ENCODE results near the gene MYL7.
"Not testable (repeated sequence)": the region's sequence is repeated elsewhere in the genome, so short reads cannot be mapped to it uniquely, and the experiment has no call there.

MYL7 gene

DNA sequence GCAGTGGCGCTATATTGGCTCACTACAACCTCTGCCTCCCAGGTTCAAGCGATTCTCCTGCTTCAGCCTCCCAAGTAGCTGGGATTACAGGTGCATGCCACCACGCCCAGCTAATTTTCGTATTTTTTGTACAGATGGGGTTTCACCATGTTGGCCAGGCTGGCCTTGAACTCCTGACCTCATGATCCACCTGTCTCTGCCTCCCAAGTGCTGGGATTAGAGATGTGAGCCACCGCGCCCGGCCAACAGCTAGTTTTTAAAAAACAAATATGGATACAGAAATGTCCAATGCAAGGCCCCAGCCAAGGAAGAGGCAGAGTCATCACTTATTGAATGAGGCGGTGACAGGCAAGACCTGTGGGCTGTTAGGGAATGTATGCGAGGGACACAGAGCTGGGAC, 30.8 kb upstream of the MYL7 start:
- DNase-seq (ENCODE audit: low spot score): not testable (repeated sequence)

- DNase-seq (ENCODE audit: low spot score): no peak
Observed at GRCh38 chr7:44167920-44168319, 26.8 kb upstream of the MYL7 start.

- DNase-seq (ENCODE audit: low spot score): no peak
Observed at GRCh38 chr7:44163591-44163990, 22.5 kb upstream of the MYL7 start.

GRCh38 chr7:44162785-44163395, 21.8 kb upstream of the MYL7 start:
- DNase-seq (ENCODE audit: low spot score): no peak

DNA sequence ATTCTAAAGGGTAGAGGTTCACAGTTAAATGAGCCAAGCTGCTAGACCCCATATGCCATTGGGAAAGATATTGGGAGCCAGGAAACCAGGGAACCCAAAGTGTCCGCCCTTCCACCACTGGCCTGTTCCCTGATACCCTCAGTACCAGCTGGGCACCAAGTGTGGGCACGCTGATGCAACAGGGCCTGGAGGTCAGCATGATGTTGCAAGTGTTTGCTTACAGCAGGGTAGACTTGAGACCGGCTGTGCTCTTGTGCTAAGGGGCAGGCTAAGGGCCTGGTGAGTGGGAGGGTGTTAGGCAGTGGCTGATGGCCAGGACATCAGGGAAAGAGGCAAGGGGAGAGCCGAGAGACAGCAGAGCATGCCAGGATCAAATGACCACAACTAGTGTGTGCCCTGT, 21.0 kb upstream of the MYL7 start:
- no peak for DNase-seq (ENCODE audit: low spot score)

- DNase-seq (ENCODE audit: low spot score): no peak
Observed at GRCh38 chr7:44161371-44161770, 20.2 kb upstream of the MYL7 start.

- no peak for DNase-seq (ENCODE audit: low spot score)
Observed at GRCh38 chr7:44159824-44160630, 18.9 kb upstream of the MYL7 start.

DNA sequence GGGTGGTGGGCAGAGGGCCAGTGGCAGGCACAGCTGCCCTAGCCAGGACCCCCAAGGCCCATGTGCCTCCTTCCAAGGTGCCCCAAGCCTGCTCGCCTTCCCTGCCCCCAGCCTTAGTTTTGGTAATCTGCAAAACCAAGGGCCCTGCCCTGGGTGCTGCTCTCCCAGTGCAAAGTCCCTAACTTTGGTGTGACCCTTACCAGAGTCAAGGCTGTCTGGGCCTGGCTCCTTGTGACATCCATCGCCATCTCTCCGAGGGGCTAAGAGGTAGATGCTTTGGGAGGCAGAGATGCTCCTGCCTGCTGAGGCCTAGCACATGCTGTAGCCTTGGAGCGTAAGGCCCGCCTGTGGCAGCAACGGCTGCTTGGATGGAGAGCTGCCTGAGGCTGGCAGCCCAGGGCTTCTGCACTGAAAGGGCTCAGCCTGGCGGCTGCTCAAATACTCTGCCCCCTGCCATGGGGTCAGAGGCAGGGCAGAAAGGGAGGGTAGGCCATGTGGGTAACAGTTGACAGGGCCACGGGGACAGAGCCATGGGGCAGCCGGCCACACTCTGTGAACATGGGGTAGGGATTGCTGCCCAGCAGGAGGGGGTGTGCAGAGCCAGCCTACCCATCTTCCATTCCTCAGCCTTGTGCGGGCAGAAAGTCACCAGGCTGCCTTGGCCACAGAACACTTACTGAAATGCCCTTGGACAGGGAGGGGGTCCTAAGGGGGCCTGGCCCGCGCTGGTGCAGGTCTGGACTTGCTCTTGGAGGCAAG, 17.9 kb upstream of the MYL7 start:
- DNase-seq (ENCODE audit: low spot score): no peak

DNA sequence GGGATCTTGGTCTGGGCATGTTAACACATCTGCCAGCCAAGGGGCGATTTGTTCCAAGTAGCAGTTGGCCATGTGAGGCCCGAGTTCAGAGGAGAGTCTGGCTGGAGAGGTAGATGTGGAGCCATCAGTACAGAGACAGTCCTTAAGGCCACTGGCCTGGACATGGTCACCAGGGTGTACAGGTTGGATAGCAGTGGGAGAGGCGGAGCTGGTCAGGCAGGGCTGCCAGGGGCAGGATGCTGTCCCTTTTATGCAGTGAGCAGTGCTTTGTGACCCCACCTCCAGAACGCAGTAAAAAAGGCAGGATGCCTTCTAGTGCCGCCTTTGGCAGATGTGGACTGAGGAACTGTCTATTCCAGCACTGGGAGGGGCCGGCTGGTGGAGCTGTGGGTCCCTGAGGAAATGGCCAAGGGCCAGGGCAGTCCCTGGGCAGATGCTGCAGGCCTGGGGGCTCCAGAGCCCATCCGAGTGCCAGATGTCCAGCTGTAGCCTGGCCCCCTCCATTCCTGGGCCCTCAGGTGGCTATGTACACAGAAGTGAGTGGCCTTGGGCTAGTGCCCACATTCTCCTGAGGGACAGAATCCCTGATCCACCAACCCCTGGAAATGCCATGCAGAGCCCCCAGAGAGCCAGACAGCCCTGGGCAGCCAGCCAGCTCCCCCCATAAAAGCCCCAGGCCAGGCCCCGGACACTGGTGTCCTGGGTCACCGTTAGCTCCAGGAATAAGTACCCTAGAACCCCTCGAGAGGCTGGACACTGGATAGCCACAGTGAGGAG, 17.2 kb upstream of the MYL7 start:
- DNase-seq (ENCODE audit: low spot score): no peak

- no peak for DNase-seq (ENCODE audit: low spot score)
Observed at GRCh38 chr7:44157116-44158080, 16.3 kb upstream of the MYL7 start.

DNA sequence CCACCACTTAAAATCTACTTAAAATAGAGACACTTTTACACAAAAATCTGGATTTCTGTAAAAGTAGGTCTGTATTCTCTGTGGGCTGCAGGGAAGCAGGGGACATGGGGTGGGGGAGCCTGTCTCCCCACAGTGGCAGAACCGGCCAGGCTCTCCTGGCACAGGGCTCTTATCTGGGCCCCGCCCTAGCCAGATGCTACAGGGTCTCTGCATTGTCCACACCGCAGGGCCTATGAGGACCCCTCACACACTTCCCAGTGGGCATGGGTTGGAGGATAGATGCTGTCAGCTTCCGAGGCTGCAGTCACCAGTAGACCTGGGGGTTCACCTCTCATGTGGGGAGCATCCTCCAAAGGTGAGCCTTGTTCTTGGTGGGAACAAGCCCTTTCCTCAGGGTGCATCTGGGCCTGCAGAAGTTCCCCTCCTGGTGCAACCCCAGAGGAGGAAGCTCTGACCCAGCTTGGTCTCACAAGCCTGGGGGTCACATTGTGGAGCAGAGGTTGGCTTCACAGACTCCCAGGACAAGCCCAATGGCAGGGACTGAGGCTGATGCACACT, 15.4 kb upstream of the MYL7 start:
- no peak for DNase-seq (ENCODE audit: low spot score)

- no peak for DNase-seq (ENCODE audit: low spot score)
Observed at GRCh38 chr7:44155191-44156185, 14.4 kb upstream of the MYL7 start.

DNA sequence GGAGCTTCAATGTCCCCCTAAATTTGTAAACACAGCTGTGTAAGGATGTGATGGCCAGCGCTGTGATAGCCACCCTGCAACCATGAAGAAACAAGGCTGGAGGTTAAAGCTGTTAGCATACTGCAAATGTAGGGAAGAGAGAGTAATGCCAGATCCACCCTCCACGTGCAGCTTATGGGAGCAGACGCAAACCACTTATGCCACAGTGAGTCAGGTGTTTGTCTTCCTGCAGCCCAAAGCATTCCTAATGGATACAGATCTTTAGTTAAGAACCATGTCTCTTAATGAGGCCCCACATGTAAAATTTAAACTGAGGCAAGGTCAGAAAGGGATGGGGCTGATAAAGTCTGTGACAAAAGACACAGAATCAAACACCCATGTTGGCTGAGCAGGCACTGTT, 13.6 kb upstream of the MYL7 start:
- DNase-seq (ENCODE audit: low spot score): no peak

DNA sequence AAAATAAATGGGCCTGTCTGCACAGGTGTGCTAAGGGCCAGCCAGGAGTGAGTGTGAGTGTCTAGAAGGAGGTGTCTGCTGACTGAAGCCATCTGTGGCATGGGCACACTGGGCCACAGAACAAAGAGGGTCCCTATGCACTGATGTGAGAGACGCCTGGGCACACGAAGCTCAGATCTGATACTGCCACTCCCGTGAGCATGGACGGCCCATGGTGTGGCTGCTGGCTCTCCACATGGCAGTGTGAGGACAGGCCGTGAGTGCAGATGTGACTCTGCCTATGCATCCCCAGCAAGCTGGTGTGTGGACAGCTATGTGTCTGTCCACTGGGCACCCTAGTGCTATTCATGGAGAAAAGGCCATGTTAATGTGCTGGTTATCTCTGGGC, 12.8 kb upstream of the MYL7 start:
- no peak for DNase-seq (ENCODE audit: low spot score)

GRCh38 chr7:44152971-44153947, 12.1 kb upstream of the MYL7 start:
- no peak for DNase-seq (ENCODE audit: low spot score)

DNA sequence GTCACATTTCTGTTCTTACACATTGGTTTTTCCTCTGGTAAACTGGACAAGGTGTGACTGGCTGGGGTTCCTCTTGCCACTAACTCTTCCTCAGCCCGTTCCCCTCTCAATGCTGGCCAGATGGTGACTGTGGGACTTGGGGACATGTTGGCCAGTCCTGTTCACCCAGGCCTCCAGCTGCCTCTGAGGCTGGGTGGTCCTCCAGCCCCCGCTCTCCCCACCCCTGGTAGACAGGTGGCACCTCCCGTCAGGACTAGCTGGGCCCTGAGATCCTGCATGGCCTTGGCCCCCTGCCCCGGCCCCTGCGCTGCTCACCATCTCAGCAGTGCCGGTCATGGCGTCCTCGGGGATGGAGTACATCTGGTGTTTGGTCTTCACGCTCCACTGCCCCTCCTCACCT, 10.8 kb upstream of the MYL7 start:
- no peak for DNase-seq (ENCODE audit: low spot score)

GRCh38 chr7:44150966-44151941, 10.1 kb upstream of the MYL7 start:
- no peak for DNase-seq (ENCODE audit: low spot score)

Data from D341Med (cell line).